Neural progenitor cell (in vitro differentiated cells): ENCODE data around the gene SLC45A3. TPM values are rescaled to one million over a fixed set of nuclear protein-coding genes. Genes with fewer than 3 reads are reported as not detected.

Experiments
- DNase-seq: peaks from one replicate; pipeline ENCODE4 v3.0.0-alpha.2; 2016; ENCODE audit warnings: low spot score
- H2AFZ ChIP-seq: fragments of 200-600 bp; sonication (generic); replicated peaks from 2 replicates; pipeline ENCODE4 v1.6.1; 2016; ENCODE audit warnings: antibody characterized with exemption
- H3F3A ChIP-seq: fragments of 200-600 bp; sonication (generic); 2 replicates; pipeline ENCODE4 v1.6.1; 2016; ENCODE audit warnings: antibody characterized with exemption, low read depth
- H3K27ac ChIP-seq: fragments of 200-600 bp; sonication (generic); 2 replicates; pipeline ENCODE4 v1.5.1; 2016; ENCODE audit warnings: mild to moderate bottlenecking
- H3K27me3 ChIP-seq: fragments of 200-600 bp; sonication (generic); 2 replicates; pipeline ENCODE4 v1.6.1; 2016; ENCODE audit warnings: mild to moderate bottlenecking, moderate library complexity
- H3K36me3 ChIP-seq: fragments of 200-600 bp; sonication (generic); 2 replicates; pipeline ENCODE4 v1.5.1; 2016
- H3K4me1 ChIP-seq: fragments of 200-600 bp; sonication (generic); 2 replicates; pipeline ENCODE4 v1.6.1; 2016; ENCODE audit warnings: mixed run types
- H3K4me2 ChIP-seq: fragments of 200-600 bp; sonication (generic); 2 replicates; pipeline ENCODE4 v1.6.1; 2016
- H3K4me3 ChIP-seq: fragments of 200-600 bp; sonication (generic); 2 replicates; pipeline ENCODE4 v1.5.1; 2016
- H3K79me2 ChIP-seq: fragments of 200-600 bp; sonication (generic); 2 replicates; pipeline ENCODE4 v1.6.1; 2016; ENCODE audit warnings: low read depth
- H3K9ac ChIP-seq: fragments of 200-600 bp; sonication (generic); 2 replicates; pipeline ENCODE4 v1.6.1; 2016
- H3K9me3 ChIP-seq: fragments of 200-600 bp; sonication (generic); 2 replicates; pipeline ENCODE4 v1.5.1; 2016; ENCODE audit warnings: low read depth
- H4K20me1 ChIP-seq: fragments of 200-600 bp; sonication (generic); 2 replicates; pipeline ENCODE4 v1.6.1; 2016; ENCODE audit warnings: low read depth
- H3K27ac Mint-ChIP-seq: 3 replicates; pipeline ENCODE4 v1.8.0; 2021; ENCODE audit warnings: mixed read lengths
- H3K27me3 Mint-ChIP-seq: 2 replicates; pipeline ENCODE4 v1.8.0; 2022; ENCODE audit warnings: low read depth, mild to moderate bottlenecking, inconsistent platforms, moderate library complexity, mixed read lengths; ENCODE audit not compliant: insufficient read depth
- H3K36me3 Mint-ChIP-seq: 3 replicates; pipeline ENCODE4 v1.8.0; 2021; ENCODE audit warnings: mixed read lengths
- H3K4me1 Mint-ChIP-seq: 3 replicates; pipeline ENCODE4 v1.8.0; 2021; ENCODE audit warnings: mixed read lengths
- H3K4me3 Mint-ChIP-seq: 3 replicates; pipeline ENCODE4 v1.8.0; 2021; ENCODE audit warnings: mild to moderate bottlenecking, moderate library complexity, mixed read lengths
- H3K9me3 Mint-ChIP-seq: 3 replicates; pipeline ENCODE4 v1.8.0; 2020; ENCODE audit warnings: mixed read lengths
- CTCF ChIP-seq: fragments of 200-600 bp; sonication (generic); IDR thresholded peaks from 2 replicates; pipeline ENCODE4 v1.5.1; 2017; ENCODE audit warnings: antibody characterized with exemption, mild to moderate bottlenecking
- EZH2 ChIP-seq: fragments of 200-600 bp; sonication (generic); IDR thresholded peaks from 2 replicates; pipeline ENCODE4 v1.6.1; 2017; ENCODE audit warnings: antibody characterized with exemption, mild to moderate bottlenecking, moderate library complexity
- EZH2phosphoT487 ChIP-seq: fragments of 200-600 bp; sonication (generic); IDR thresholded peaks from 2 replicates; pipeline ENCODE4 v1.6.1; 2017; ENCODE audit warnings: antibody characterized with exemption
- total RNA-seq: library from RNA; depleted of rRNA; stranded (reverse); fragments of >200 nt; gene quantifications from 2 replicates; pipeline ENCODE4 v1.2.3, GENCODE V29; 2015; ENCODE audit warnings: low replicate concordance

SLC45A3 gene
- total RNA-seq, 1 donor from 2014 or later: 5.1 TPM

GRCh38 chr1:205711105-205712048 lies 31.1 kb upstream of the SLC45A3 start:
- Mint-ChIP-seq H3K9me3 (no peaks in the 10 kb centered on the region), H3K4me1 (peaks cover 17% of the 10 kb centered on the region), H3K27me3 (peaks cover 4% of the 10 kb centered on the region), H3K36me3 (peaks cover 26% of the 10 kb centered on the region), H3K27ac (no peak overlapping the region), H3K4me3 (no peak overlapping the region)
- no peak overlapping the region for H3K4me2 ChIP-seq
- no peak overlapping the region for H3K4me3 ChIP-seq
- H3K9me3 ChIP-seq: no peaks in the 10 kb centered on the region
- peaks cover 4% of the 10 kb centered on the region for H3K36me3 ChIP-seq
- peak overlapping the region; percentile 35 for H3K27ac ChIP-seq
- H3K27me3 ChIP-seq: no peaks in the 10 kb centered on the region
- H3K9ac ChIP-seq: no peak overlapping the region
- DNase-seq: peak; percentile 92
- TF ChIP-seq EZH2 (no peak), CTCF (peak; percentile 96), EZH2phosphoT487 (no peak)
- H2AFZ ChIP-seq: no peak overlapping the region
- peaks cover 52% of the 10 kb centered on the region for H3F3A ChIP-seq
- H4K20me1 ChIP-seq: peaks cover 33% of the 10 kb centered on the region
- H3K4me1 ChIP-seq: no peaks in the 10 kb centered on the region
- no peaks in the 10 kb centered on the region for H3K79me2 ChIP-seq

- peaks cover 42% of the 10 kb centered on the region for H3F3A ChIP-seq
- no peaks in the 10 kb centered on the region for H3K79me2 ChIP-seq
- no peak overlapping the region for H2AFZ ChIP-seq
- Mint-ChIP-seq H3K4me3 (no peak overlapping the region), H3K9me3 (no peaks in the 10 kb centered on the region), H3K4me1 (peaks cover 17% of the 10 kb centered on the region), H3K27ac (no peak overlapping the region), H3K36me3 (peaks cover 23% of the 10 kb centered on the region), H3K27me3 (peaks cover 4% of the 10 kb centered on the region)
- H3K9ac ChIP-seq: no peak overlapping the region
- H3K4me3 ChIP-seq: no peak overlapping the region
- no peaks in the 10 kb centered on the region for H3K27me3 ChIP-seq
- no peak overlapping the region for H3K27ac ChIP-seq
- H3K36me3 ChIP-seq: no peaks in the 10 kb centered on the region
- H3K4me2 ChIP-seq: no peak overlapping the region
- no peaks in the 10 kb centered on the region for H3K4me1 ChIP-seq
- no peak for DNase-seq
- H3K9me3 ChIP-seq: no peaks in the 10 kb centered on the region
- TF ChIP-seq CTCF (no peak), EZH2 (no peak), EZH2phosphoT487 (no peak)
- peaks cover 26% of the 10 kb centered on the region for H4K20me1 ChIP-seq
Observed at GRCh38 chr1:205710201-205711062, 30.1 kb upstream of the SLC45A3 start.

DNA sequence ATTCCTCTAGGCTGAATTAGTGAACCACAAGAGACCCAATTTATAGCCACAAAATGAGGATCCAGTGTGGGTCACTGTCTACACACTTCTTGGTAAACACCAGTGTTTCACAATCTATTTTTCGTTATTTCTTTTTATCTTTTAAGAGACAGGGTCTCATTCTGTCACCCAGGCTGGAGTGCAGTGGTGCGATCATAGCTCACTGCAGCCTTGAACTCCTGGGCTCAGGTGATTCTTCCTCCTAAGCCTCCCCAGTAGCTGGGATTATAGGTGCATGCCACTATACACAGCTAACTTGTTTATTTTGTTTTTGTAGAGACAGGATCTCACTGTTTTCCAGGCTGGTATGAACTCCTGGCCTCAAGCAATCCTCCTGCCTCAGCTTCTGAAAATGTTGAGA lies 29.3 kb upstream of the SLC45A3 start:
- no peak overlapping the region for H3K4me3 ChIP-seq
- no peaks in the 10 kb centered on the region for H3K79me2 ChIP-seq
- peaks cover 15% of the 10 kb centered on the region for H3K4me1 Mint-ChIP-seq
- H2AFZ ChIP-seq: no peak overlapping the region
- peaks cover 35% of the 10 kb centered on the region for H3F3A ChIP-seq
- H3K36me3 ChIP-seq: no peaks in the 10 kb centered on the region
- DNase-seq: no peak
- H3K4me3 Mint-ChIP-seq: no peak overlapping the region
- no peak overlapping the region for H3K27ac ChIP-seq
- H4K20me1 ChIP-seq: peaks cover 18% of the 10 kb centered on the region
- H3K4me2 ChIP-seq: no peak overlapping the region
- H3K4me1 ChIP-seq: no peaks in the 10 kb centered on the region
- TF ChIP-seq CTCF (no peak), EZH2phosphoT487 (no peak)
- H3K27me3 Mint-ChIP-seq: no peaks in the 10 kb centered on the region
- H3K27me3 ChIP-seq: no peaks in the 10 kb centered on the region
- no peaks in the 10 kb centered on the region for H3K9me3 ChIP-seq
- H3K27ac Mint-ChIP-seq: no peak overlapping the region
- no peaks in the 10 kb centered on the region for H3K9me3 Mint-ChIP-seq
- peaks cover 25% of the 10 kb centered on the region for H3K36me3 Mint-ChIP-seq
- H3K9ac ChIP-seq: no peak overlapping the region
